Activated naive CD8-positive, alpha-beta T cell treated with anti-CD3 and anti-CD28 coated beads, Interleukin-2, amount 50 U/mL, for 24 hours (primary cell): ENCODE measurements around the gene PSMB10.
"Not testable (repeated sequence)": the region's sequence is repeated elsewhere in the genome, so short reads cannot be mapped to it uniquely, and the experiment has no call there.

ENCODE experiments used
- ATAC-seq: fragments of 150-1000 bp; cut with Tn5 transposase; one replicate; pipeline ENCODE4 v1.10.0; 2021
- DNase-seq: peaks from one replicate; pipeline ENCODE4 v3.0.0; 2021
- H3K27ac Mint-ChIP-seq: one replicate; pipeline ENCODE4 v1.8.0; 2021; ENCODE audit warnings: mild to moderate bottlenecking, mixed read lengths
- H3K27me3 Mint-ChIP-seq: one replicate; pipeline ENCODE4 v1.8.0; 2021; ENCODE audit warnings: mixed read lengths
- H3K36me3 Mint-ChIP-seq: one replicate; pipeline ENCODE4 v1.8.0; 2021; ENCODE audit warnings: low read depth, mixed read lengths
- H3K4me1 Mint-ChIP-seq: one replicate; pipeline ENCODE4 v1.8.0; 2021; ENCODE audit warnings: mixed read lengths
- H3K4me3 Mint-ChIP-seq: one replicate; pipeline ENCODE4 v1.8.0; 2021; ENCODE audit warnings: mild to moderate bottlenecking, moderate library complexity, mixed read lengths
- H3K9me3 Mint-ChIP-seq: one replicate; pipeline ENCODE4 v1.8.0; 2021; ENCODE audit warnings: mixed read lengths

The PSMB10 gene

GRCh38 chr16:67936124-67936879 lies at the start of gene PSMB10:
PSMB10 (minus strand) TSS chr16:67936850; CDS start chr16:67936749, 101 bp downstream.
- H3K27me3 Mint-ChIP-seq, result no peaks in the 10 kb centered on the region

GRCh38 chr16:67982011-67982696 lies 45.5 kb upstream of the PSMB10 start:
- no peak overlapping the region for H3K27ac Mint-ChIP-seq
- H3K4me1 Mint-ChIP-seq, result peaks cover 28% of the 10 kb centered on the region
- H3K36me3 Mint-ChIP-seq, result no peaks in the 10 kb centered on the region
- H3K27me3 Mint-ChIP-seq, result no peaks in the 10 kb centered on the region
- no peak for DNase-seq
- no peak overlapping the region for H3K4me3 Mint-ChIP-seq
- no peaks in the 10 kb centered on the region for H3K9me3 Mint-ChIP-seq
- no peak for ATAC-seq

More at GRCh38 chr16:67936124-67936879, at the start of gene PSMB10:
- Mint-ChIP-seq H3K4me1 (peaks cover 41% of the 10 kb centered on the region), H3K9me3 (no peaks in the 10 kb centered on the region), H3K4me3 (peak within 1 kb of the TSS; percentile 100), H3K27ac (peak within 1 kb of the TSS; percentile 100), H3K36me3 (peaks cover 41% of the 10 kb centered on the region)
- ATAC-seq (peak; percentile 11), DNase-seq (peak; percentile 61)

GRCh38 chr16:67979955-67980678 lies 43.5 kb upstream of the PSMB10 start, which contains the start of gene DPEP3:
DPEP3 (minus strand) TSS chr16:67980499; CDS start chr16:67980380, 119 bp downstream.
- Mint-ChIP-seq H3K4me1 (peaks cover 25% of the 10 kb centered on the region), H3K4me3 (no peak within 1 kb of the TSS), H3K27ac (no peak within 1 kb of the TSS), H3K36me3 (no peaks in the 10 kb centered on the region), H3K9me3 (no peaks in the 10 kb centered on the region), H3K27me3 (no peaks in the 10 kb centered on the region)
- DNase-seq (no peak), ATAC-seq (no peak)

- ATAC-seq (no peak), DNase-seq (no peak)
- Mint-ChIP-seq H3K27me3 (no peaks in the 10 kb centered on the region), H3K4me3 (no peak overlapping the region), H3K27ac (no peak overlapping the region), H3K36me3 (no peaks in the 10 kb centered on the region), H3K4me1 (peaks cover 1% of the 10 kb centered on the region), H3K9me3 (no peaks in the 10 kb centered on the region)
Measured at GRCh38 chr16:67977469-67978227, 41.0 kb upstream of the PSMB10 start.

GRCh38 chr16:67977005-67977404 lies 40.4 kb upstream of the PSMB10 start:
- DNase-seq, result no peak
- Mint-ChIP-seq H3K27ac (no peak overlapping the region), H3K36me3 (no peaks in the 10 kb centered on the region), H3K27me3 (no peaks in the 10 kb centered on the region), H3K4me3 (no peak overlapping the region), H3K4me1 (peaks cover 1% of the 10 kb centered on the region), H3K9me3 (no peaks in the 10 kb centered on the region)
- ATAC-seq, result no peak

- Mint-ChIP-seq H3K36me3 (no peaks in the 10 kb centered on the region), H3K4me3 (no peak overlapping the region), H3K4me1 (peaks cover 1% of the 10 kb centered on the region), H3K27me3 (no peaks in the 10 kb centered on the region), H3K9me3 (no peaks in the 10 kb centered on the region), H3K27ac (no peak overlapping the region)
- ATAC-seq (no peak), DNase-seq (no peak)
Measured at GRCh38 chr16:67976205-67976604, 39.6 kb upstream of the PSMB10 start.

GRCh38 chr16:67975321-67976105 lies 38.9 kb upstream of the PSMB10 start:
- H3K36me3 Mint-ChIP-seq, result no peaks in the 10 kb centered on the region
- DNase-seq, result no peak
- H3K27ac Mint-ChIP-seq, result no peak overlapping the region
- no peak for ATAC-seq
- H3K4me1 Mint-ChIP-seq, result peaks cover 1% of the 10 kb centered on the region
- no peaks in the 10 kb centered on the region for H3K27me3 Mint-ChIP-seq
- H3K9me3 Mint-ChIP-seq, result no peaks in the 10 kb centered on the region
- no peak overlapping the region for H3K4me3 Mint-ChIP-seq

GRCh38 chr16:67972285-67972684 lies 35.6 kb upstream of the PSMB10 start:
- not testable (repeated sequence) for H3K4me3 Mint-ChIP-seq, H3K27me3 Mint-ChIP-seq, H3K9me3 Mint-ChIP-seq, H3K27ac Mint-ChIP-seq, DNase-seq, H3K36me3 Mint-ChIP-seq, ATAC-seq
- peaks cover 11% of the 10 kb centered on the region for H3K4me1 Mint-ChIP-seq

GRCh38 chr16:67971111-67971510 lies 34.5 kb upstream of the PSMB10 start:
- DNase-seq (no peak), ATAC-seq (no peak)
- no peaks in the 10 kb centered on the region for H3K36me3 Mint-ChIP-seq
- no peak overlapping the region for H3K4me3 Mint-ChIP-seq
- H3K4me1 Mint-ChIP-seq, result peaks cover 18% of the 10 kb centered on the region
- H3K9me3 Mint-ChIP-seq, result no peaks in the 10 kb centered on the region
- H3K27ac Mint-ChIP-seq, result no peak overlapping the region
- no peaks in the 10 kb centered on the region for H3K27me3 Mint-ChIP-seq

GRCh38 chr16:67969254-67970039 lies 32.8 kb upstream of the PSMB10 start:
- ATAC-seq, result no peak
- Mint-ChIP-seq H3K4me3 (peak overlapping the region; percentile 95), H3K36me3 (no peaks in the 10 kb centered on the region), H3K4me1 (peaks cover 20% of the 10 kb centered on the region), H3K27me3 (no peaks in the 10 kb centered on the region), H3K27ac (peak overlapping the region; percentile 83), H3K9me3 (no peaks in the 10 kb centered on the region)
- no peak for DNase-seq

- no peaks in the 10 kb centered on the region for H3K9me3 Mint-ChIP-seq
- ATAC-seq, result peak; percentile 93
Measured at GRCh38 chr16:67968400-67969253, 32.0 kb upstream of the PSMB10 start, which contains the start of gene SLC12A4. SLC12A4 (minus strand) TSS chr16:67968637; CDS start chr16:67968553, 84 bp downstream.

GRCh38 chr16:67967958-67968399 lies 31.3 kb upstream of the PSMB10 start:
- H3K9me3 Mint-ChIP-seq, result no peaks in the 10 kb centered on the region
- no peaks in the 10 kb centered on the region for H3K27me3 Mint-ChIP-seq
- ATAC-seq (peak; percentile 6), DNase-seq (peak; percentile 54)
- peak overlapping the region; percentile 85 for H3K27ac Mint-ChIP-seq
- H3K36me3 Mint-ChIP-seq, result no peaks in the 10 kb centered on the region
- peaks cover 20% of the 10 kb centered on the region for H3K4me1 Mint-ChIP-seq
- peak overlapping the region; percentile 95 for H3K4me3 Mint-ChIP-seq

More at GRCh38 chr16:67968400-67969253, 32.0 kb upstream of the PSMB10 start, which contains the start of gene SLC12A4:
- peaks cover 20% of the 10 kb centered on the region for H3K4me1 Mint-ChIP-seq
- peak; percentile 94 for DNase-seq
- peak within 1 kb of the TSS; percentile 95 for H3K4me3 Mint-ChIP-seq
- H3K36me3 Mint-ChIP-seq, result no peaks in the 10 kb centered on the region
- H3K27me3 Mint-ChIP-seq, result no peaks in the 10 kb centered on the region
- H3K27ac Mint-ChIP-seq, result peak within 1 kb of the TSS; percentile 85
